H9 (cell line): Measurements from ENCODE around the gene SLC47A1. TPM values are rescaled to one million over a fixed set of nuclear protein-coding genes. Genes with fewer than 3 reads are reported as not detected.

Experiments used
- DNase-seq: peaks from one replicate; pipeline ENCODE4 v3.0.0-alpha.2; 2017
- H2AFZ ChIP-seq: one replicate; pipeline ENCODE4 v1.6.1; 2013; ENCODE audit warnings: mild to moderate bottlenecking, low read length, control low read depth, moderate library complexity
- H2AK5ac ChIP-seq: 2 replicates; pipeline ENCODE4 v1.6.1; 2013; ENCODE audit warnings: low read length, control low read depth, mixed read lengths; ENCODE audit not compliant: insufficient read length
- H2BK120ac ChIP-seq: one replicate; pipeline ENCODE4 v1.6.1; 2013; ENCODE audit warnings: low read depth, mild to moderate bottlenecking, low read length, control low read depth, inconsistent platforms; ENCODE audit not compliant: poor library complexity, severe bottlenecking
- H2BK12ac ChIP-seq: 2 replicates; pipeline ENCODE4 v1.6.1; 2013; ENCODE audit warnings: low read length, control low read depth, mixed read lengths, low read depth; ENCODE audit not compliant: insufficient read length
- H2BK15ac ChIP-seq: 2 replicates; pipeline ENCODE4 v1.6.1; 2013; ENCODE audit warnings: low read depth, low read length, control low read depth
- H2BK20ac ChIP-seq: one replicate; pipeline ENCODE4 v1.6.1; 2013; ENCODE audit warnings: low read depth, mild to moderate bottlenecking, low read length, control low read depth, inconsistent platforms; ENCODE audit not compliant: poor library complexity, severe bottlenecking
- H2BK5ac ChIP-seq: 2 replicates; pipeline ENCODE4 v1.6.1; 2013; ENCODE audit warnings: low read length, control low read depth, mixed read lengths; ENCODE audit not compliant: insufficient read length
- H3K14ac ChIP-seq: 2 replicates; pipeline ENCODE4 v1.6.1; 2013; ENCODE audit warnings: low read length, control low read depth; ENCODE audit not compliant: insufficient read depth
- H3K18ac ChIP-seq: 2 replicates; pipeline ENCODE4 v1.6.1; 2013; ENCODE audit warnings: low read depth, mild to moderate bottlenecking, mixed read lengths, low read length, control low read depth; ENCODE audit not compliant: insufficient read length
- H3K23ac ChIP-seq: 2 replicates; pipeline ENCODE4 v1.6.1; 2013; ENCODE audit warnings: low read length, control low read depth, mixed read lengths, low read depth; ENCODE audit not compliant: insufficient read length
- H3K23me2 ChIP-seq: 2 replicates; pipeline ENCODE4 v1.6.1; 2013; ENCODE audit warnings: low read depth, mild to moderate bottlenecking, mixed read lengths, low read length, control low read depth; ENCODE audit not compliant: insufficient read length, poor library complexity, severe bottlenecking
- H3K27ac ChIP-seq: 2 replicates; pipeline ENCODE4 v1.5.1; 2013; ENCODE audit warnings: low read length, control low read depth, mixed read lengths, low read depth; ENCODE audit not compliant: insufficient read length
- H3K27me3 ChIP-seq: 2 replicates; pipeline ENCODE4 v1.6.1; 2013; ENCODE audit warnings: low read length, control low read depth, inconsistent platforms; ENCODE audit not compliant: insufficient read depth
- H3K4ac ChIP-seq: 2 replicates; pipeline ENCODE4 v1.6.1; 2013; ENCODE audit warnings: low read depth, mild to moderate bottlenecking, control low read depth, inconsistent platforms, low read length, moderate library complexity
- H3K4me1 ChIP-seq: 2 replicates; pipeline ENCODE4 v1.6.1; 2013; ENCODE audit warnings: low read length, control low read depth, inconsistent platforms; ENCODE audit not compliant: insufficient read depth
- H3K4me2 ChIP-seq: 2 replicates; pipeline ENCODE4 v1.6.1; 2013; ENCODE audit warnings: low read length, control low read depth, mixed read lengths; ENCODE audit not compliant: insufficient read length, insufficient read depth
- H3K56ac ChIP-seq: 2 replicates; pipeline ENCODE4 v1.6.1; 2013; ENCODE audit warnings: low read depth, mild to moderate bottlenecking, mixed read lengths, low read length, control low read depth; ENCODE audit not compliant: insufficient read length
- H3K79me1 ChIP-seq: 2 replicates; pipeline ENCODE4 v1.6.1; 2013; ENCODE audit warnings: low read depth, mild to moderate bottlenecking, moderate library complexity, low read length, control low read depth, inconsistent platforms; ENCODE audit not compliant: insufficient read depth, poor library complexity, severe bottlenecking
- H3K79me2 ChIP-seq: 2 replicates; pipeline ENCODE4 v1.6.1; 2013; ENCODE audit warnings: low read length, control low read depth, inconsistent platforms; ENCODE audit not compliant: insufficient read depth
- H3K9ac ChIP-seq: 2 replicates; pipeline ENCODE4 v1.6.1; 2013; ENCODE audit warnings: low read length, control low read depth, mixed read lengths; ENCODE audit not compliant: insufficient read length; ENCODE audit errors: extremely low read depth
- H3K9me3 ChIP-seq: one replicate; pipeline ENCODE4 v1.6.1; 2013; ENCODE audit warnings: low read depth, low read length, inconsistent platforms; ENCODE audit not compliant: control insufficient read depth
- H3T11ph ChIP-seq: one replicate; pipeline ENCODE4 v1.6.1; 2013; ENCODE audit warnings: mild to moderate bottlenecking, low read length, control low read depth, inconsistent platforms
- H4K20me1 ChIP-seq: one replicate; pipeline ENCODE4 v1.6.1; 2013; ENCODE audit not compliant: control insufficient read depth, insufficient read length, insufficient read depth
- H4K5ac ChIP-seq: 2 replicates; pipeline ENCODE4 v1.6.1; 2013; ENCODE audit warnings: low read depth, mild to moderate bottlenecking, mixed read lengths, low read length, control low read depth; ENCODE audit not compliant: insufficient read length
- H4K8ac ChIP-seq: replicated peaks from 2 replicates; pipeline ENCODE4 v1.6.1; 2013; ENCODE audit warnings: low read length, control low read depth, mixed read lengths, low read depth; ENCODE audit not compliant: insufficient read length
- H4K91ac ChIP-seq: 2 replicates; pipeline ENCODE4 v1.6.1; 2013; ENCODE audit warnings: low read depth, mild to moderate bottlenecking, moderate library complexity, mixed read lengths, low read length, control low read depth; ENCODE audit not compliant: insufficient read length
- H3K27ac Mint-ChIP-seq, 3 experiments: 2 replicates in 2 of 3; 3 replicates in 1 of 3; pipeline ENCODE4 v1.8.0; 2020 to 2021; ENCODE audit warnings: mixed read lengths in 3 of 3, mild to moderate bottlenecking in 1 of 3, moderate library complexity in 1 of 3
- H3K27me3 Mint-ChIP-seq: 2 replicates; pipeline ENCODE4 v1.8.0; 2021; ENCODE audit warnings: low read depth, mild to moderate bottlenecking, moderate library complexity, mixed read lengths
- H3K36me3 Mint-ChIP-seq, 3 experiments: 2 replicates in 2 of 3; 3 replicates in 1 of 3; pipeline ENCODE4 v1.8.0; 2020 to 2021; ENCODE audit warnings: low read depth in 3 of 3, mixed read lengths in 3 of 3; ENCODE audit not compliant: insufficient read depth in 1 of 3
- H3K4me1 Mint-ChIP-seq, 2 experiments: 2 replicates each; pipeline ENCODE4 v1.8.0; 2020; ENCODE audit warnings: mixed read lengths in 2 of 2
- H3K4me3 Mint-ChIP-seq, 2 experiments: 2 replicates in 1 of 2; 3 replicates in 1 of 2; pipeline ENCODE4 v1.8.0; 2020 to 2021; ENCODE audit warnings: mild to moderate bottlenecking in 2 of 2, mixed read lengths in 2 of 2, moderate library complexity in 1 of 2
- H3K9me3 Mint-ChIP-seq, 2 experiments: 2 replicates in 1 of 2; 3 replicates in 1 of 2; pipeline ENCODE4 v1.8.0; 2020; ENCODE audit warnings: mild to moderate bottlenecking in 2 of 2, mixed read lengths in 2 of 2, moderate library complexity in 1 of 2
- WGBS: extraction: QIAGEN DNeasy Blood & Tissue Kit; methylation state at CpG from one replicate; pipeline ENCODE4 v1.1.7; 2013; ENCODE audit warnings: missing lambda C conversion rate, low lambda C conversion rate, mixed read lengths; ENCODE audit not compliant: insufficient read length; ENCODE audit errors: extremely low coverage; 5-methylcytosine and 5-hydroxymethylcytosine counted together
- total RNA-seq: library from RNA; stranded (reverse); gene quantifications from 2 replicates; pipeline ENCODE4 v1.2.1, GENCODE V29; 2021
- TF ChIP-seq, protein P1 (sequence below): fragments of 200-600 bp; sonication (generic); conservative IDR thresholded peaks from 3 replicates; pipeline ENCODE4 v1.8.0; 2021; ENCODE audit warnings: antibody characterized with exemption, mild to moderate bottlenecking

Gene SLC47A1
- total RNA-seq, 1 experiment from 2014 or later: 4.0 TPM

DNA sequence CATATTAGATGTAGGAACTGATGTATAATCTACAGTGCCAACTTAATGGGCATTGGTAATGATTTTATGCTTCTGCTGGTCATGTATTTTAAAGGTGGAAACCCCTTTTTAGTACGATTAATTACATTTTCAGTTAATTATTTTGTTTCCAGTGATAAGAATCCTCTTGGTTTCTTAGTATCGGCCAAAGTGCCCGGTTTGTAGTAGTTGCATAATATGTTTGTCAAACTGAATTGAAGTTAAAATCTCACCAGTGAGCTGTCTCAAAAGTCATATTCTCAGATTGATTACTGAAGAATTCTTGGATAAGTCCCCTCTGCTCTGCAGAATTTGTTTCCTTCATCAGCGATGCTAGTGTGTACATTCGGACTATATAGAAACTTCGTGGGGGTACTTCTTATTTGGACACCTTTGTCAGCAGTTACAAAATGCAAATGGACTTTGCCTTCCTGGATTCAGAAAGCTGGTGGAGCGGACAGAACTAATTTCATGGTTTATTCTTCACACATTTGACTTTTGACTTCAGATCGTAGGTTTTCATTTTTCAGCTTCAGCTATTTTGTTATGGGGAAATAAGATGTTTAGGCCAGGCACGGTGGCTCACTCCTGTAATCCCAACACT lies 28.2 kb downstream of the SLC47A1 start:
- no peak overlapping the region for H3K23ac ChIP-seq
- H3K9me3 Mint-ChIP-seq: peaks cover 7 to 9% of the 10 kb centered on the region in 2 experiments; a peak in 4 of 5 replicates
- H3K18ac ChIP-seq: no peak overlapping the region
- no peak overlapping the region for H4K5ac ChIP-seq
- no peak overlapping the region for H2BK20ac ChIP-seq
- WGBS: no CpG with 5 or more reads among the region's 9 CpGs
- H2BK12ac ChIP-seq: no peak overlapping the region
- no peak overlapping the region for H2AK5ac ChIP-seq
- H3K36me3 Mint-ChIP-seq: peaks cover 0 to 6% (median 4%) of the 10 kb centered on the region in 3 experiments; a peak in 4 of 7 replicates
- H3K27me3 Mint-ChIP-seq: no peaks in the 10 kb centered on the region
- H3K27ac ChIP-seq: no peak overlapping the region
- no peaks in the 10 kb centered on the region for H3K79me1 ChIP-seq
- no peaks in the 10 kb centered on the region for H3K79me2 ChIP-seq
- H4K20me1 ChIP-seq: no peaks in the 10 kb centered on the region
- no peak overlapping the region for H2BK120ac ChIP-seq
- peaks cover 7 to 8% of the 10 kb centered on the region in 2 experiments for H3K4me1 Mint-ChIP-seq
- no peak overlapping the region for H3K4ac ChIP-seq
- TF ChIP-seq, protein P1, sequence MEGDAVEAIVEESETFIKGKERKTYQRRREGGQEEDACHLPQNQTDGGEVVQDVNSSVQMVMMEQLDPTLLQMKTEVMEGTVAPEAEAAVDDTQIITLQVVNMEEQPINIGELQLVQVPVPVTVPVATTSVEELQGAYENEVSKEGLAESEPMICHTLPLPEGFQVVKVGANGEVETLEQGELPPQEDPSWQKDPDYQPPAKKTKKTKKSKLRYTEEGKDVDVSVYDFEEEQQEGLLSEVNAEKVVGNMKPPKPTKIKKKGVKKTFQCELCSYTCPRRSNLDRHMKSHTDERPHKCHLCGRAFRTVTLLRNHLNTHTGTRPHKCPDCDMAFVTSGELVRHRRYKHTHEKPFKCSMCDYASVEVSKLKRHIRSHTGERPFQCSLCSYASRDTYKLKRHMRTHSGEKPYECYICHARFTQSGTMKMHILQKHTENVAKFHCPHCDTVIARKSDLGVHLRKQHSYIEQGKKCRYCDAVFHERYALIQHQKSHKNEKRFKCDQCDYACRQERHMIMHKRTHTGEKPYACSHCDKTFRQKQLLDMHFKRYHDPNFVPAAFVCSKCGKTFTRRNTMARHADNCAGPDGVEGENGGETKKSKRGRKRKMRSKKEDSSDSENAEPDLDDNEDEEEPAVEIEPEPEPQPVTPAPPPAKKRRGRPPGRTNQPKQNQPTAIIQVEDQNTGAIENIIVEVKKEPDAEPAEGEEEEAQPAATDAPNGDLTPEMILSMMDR: no peak
- no peaks in the 10 kb centered on the region for H3K23me2 ChIP-seq
- H3K4me3 Mint-ChIP-seq: no peak overlapping the region
- H3K4me1 ChIP-seq: no peaks in the 10 kb centered on the region; the same call in 1 of the 2 replicates
- DNase-seq: no peak
- H3K4me2 ChIP-seq: no peak overlapping the region
- no peak overlapping the region for H3K27ac Mint-ChIP-seq
- no peaks in the 10 kb centered on the region for H3K27me3 ChIP-seq
- no peak overlapping the region for H2AFZ ChIP-seq
- no peak overlapping the region for H4K91ac ChIP-seq
- no peak overlapping the region for H4K8ac ChIP-seq
- no peak overlapping the region for H3T11ph ChIP-seq
- no peak overlapping the region for H3K9ac ChIP-seq
- no peaks in the 10 kb centered on the region for H3K9me3 ChIP-seq
- H3K14ac ChIP-seq: no peak overlapping the region
- no peak overlapping the region for H3K56ac ChIP-seq
- no peak overlapping the region for H2BK15ac ChIP-seq
- H2BK5ac ChIP-seq: no peak overlapping the region
